ENCODE measurements around the gene FOXN3. TPM values are rescaled to one million over a fixed set of nuclear protein-coding genes. Genes with fewer than 3 reads are reported as not detected.

The FOXN3 gene
- total and polyA plus RNA-seq, 10 donors = 9.2 to 121 (median 98.3) TPM

DNA sequence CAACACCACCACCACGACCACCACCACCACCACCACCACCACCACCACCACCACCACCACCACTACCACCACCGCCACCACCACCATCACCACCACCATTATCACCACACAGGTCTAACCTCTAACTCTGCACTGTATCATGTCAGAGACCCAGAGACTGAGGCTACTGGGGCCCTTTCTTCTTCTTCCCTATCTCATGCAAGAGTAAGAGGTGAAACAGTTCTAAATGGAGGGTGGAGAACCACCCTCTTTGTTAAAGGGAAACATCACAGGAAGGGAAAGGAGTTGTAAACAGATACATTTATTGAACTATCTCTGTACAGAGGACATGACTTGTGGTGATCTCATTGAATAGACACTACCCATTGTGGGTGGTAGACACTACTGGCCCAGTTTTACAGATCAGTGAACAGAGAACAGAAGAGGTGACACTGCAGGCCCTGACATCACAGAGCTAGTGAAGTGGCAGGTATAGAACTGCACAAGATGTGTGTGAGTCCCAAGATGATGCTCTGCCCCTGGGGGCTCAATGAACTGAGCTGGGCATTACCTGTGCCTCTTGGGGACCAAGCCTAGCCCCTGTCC is 91.6 kb downstream of the FOXN3 start:
- H3K9me3 ChIP-seq = no peaks in the 10 kb centered on the region
- H3K4me1 ChIP-seq = peaks cover 0 to 31% (median 4%) of the 10 kb centered on the region in 6 donors
- no peak for DNase-seq
- 71 to 92% (median 89%) methylated on average over 1 to 2 of the region's 2 CpGs; no CpG with 5 or more reads in 1 of the 5 donors for WGBS, 5 donors
- H3K36me3 ChIP-seq = peaks cover 0 to 15% (median 0%) of the 10 kb centered on the region in 6 donors
- intact Hi-C loops (cut with DNase I; ENCODE audit: low total_unique reads) = no loop called here
- H3K4me3 ChIP-seq = no peak overlapping the region
- TF ChIP-seq POLR2AphosphoS5 (IDR thresholded peaks at IDR 0.05) (no peak), POLR2A (IDR thresholded peaks at IDR 0.05) (no peak)
- TF ChIP-seq, protein P1, sequence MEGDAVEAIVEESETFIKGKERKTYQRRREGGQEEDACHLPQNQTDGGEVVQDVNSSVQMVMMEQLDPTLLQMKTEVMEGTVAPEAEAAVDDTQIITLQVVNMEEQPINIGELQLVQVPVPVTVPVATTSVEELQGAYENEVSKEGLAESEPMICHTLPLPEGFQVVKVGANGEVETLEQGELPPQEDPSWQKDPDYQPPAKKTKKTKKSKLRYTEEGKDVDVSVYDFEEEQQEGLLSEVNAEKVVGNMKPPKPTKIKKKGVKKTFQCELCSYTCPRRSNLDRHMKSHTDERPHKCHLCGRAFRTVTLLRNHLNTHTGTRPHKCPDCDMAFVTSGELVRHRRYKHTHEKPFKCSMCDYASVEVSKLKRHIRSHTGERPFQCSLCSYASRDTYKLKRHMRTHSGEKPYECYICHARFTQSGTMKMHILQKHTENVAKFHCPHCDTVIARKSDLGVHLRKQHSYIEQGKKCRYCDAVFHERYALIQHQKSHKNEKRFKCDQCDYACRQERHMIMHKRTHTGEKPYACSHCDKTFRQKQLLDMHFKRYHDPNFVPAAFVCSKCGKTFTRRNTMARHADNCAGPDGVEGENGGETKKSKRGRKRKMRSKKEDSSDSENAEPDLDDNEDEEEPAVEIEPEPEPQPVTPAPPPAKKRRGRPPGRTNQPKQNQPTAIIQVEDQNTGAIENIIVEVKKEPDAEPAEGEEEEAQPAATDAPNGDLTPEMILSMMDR (IDR thresholded peaks at IDR 0.05 in 8 of 11, conservative IDR thresholded peaks at IDR 0.05 in 3 of 11) = no peak
- H3K27ac ChIP-seq = no peak overlapping the region
- H3K27me3 ChIP-seq (replicated peaks in 1 of 7) = no peaks in the 10 kb centered on the region

DNA sequence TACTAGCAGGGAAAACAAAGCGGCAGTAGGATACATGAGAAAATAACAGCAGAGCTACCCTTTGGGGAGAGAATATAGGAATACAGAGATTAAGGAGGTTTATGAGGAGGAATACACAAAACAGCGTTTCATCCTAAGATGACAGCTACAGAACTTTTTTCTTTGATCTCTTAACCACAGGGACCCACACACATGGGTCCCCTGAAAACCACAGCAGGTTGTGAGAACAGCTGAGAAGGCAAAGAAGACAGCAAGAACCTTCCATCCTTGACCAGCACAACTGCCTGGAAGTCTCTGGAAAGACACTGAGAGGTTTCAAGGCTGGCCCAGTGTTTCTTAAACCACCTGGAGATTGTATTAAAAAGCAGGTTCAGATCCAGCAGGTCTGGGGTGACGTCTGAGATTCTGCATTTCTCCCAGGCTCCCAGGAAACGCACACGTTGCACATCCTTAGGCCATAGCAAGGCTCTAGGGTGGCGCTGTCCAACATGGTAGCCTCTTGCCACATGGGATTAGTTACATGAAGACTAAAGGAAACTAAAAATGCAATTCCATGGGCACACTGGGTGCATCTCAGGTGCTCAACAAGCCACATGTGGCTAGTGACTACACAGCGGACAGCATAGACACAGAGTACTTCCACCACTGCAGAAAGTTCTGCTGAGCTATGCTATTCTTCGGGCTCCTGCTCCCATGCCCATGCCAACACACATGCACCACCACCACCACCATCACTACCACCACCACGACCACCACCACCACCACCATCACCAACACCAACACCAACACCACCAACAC is 92.3 kb downstream of the FOXN3 start:
- DNase-seq = no peak
- H3K9me3 ChIP-seq = peaks cover 0 to 3% (median 0%) of the 10 kb centered on the region in 8 donors
- no peak overlapping the region for H3K27ac ChIP-seq
- 83 to 87% (median 85%) methylated on average over 8 to 9 of the region's 9 CpGs for WGBS, 5 donors
- TF ChIP-seq POLR2A (IDR thresholded peaks at IDR 0.05) (no peak), POLR2AphosphoS5 (IDR thresholded peaks at IDR 0.05) (no peak)
- TF ChIP-seq, protein P1 (IDR thresholded peaks at IDR 0.05 in 8 of 11, conservative IDR thresholded peaks at IDR 0.05 in 3 of 11) = no peak
- intact Hi-C loops (cut with DNase I; ENCODE audit: low total_unique reads) = no loop called here
- no peak overlapping the region for H3K4me3 ChIP-seq
- H3K36me3 ChIP-seq = peaks cover 0 to 11% (median 0%) of the 10 kb centered on the region in 6 donors
- H3K4me1 ChIP-seq = peaks cover 0 to 24% (median 4%) of the 10 kb centered on the region in 6 donors
- H3K27me3 ChIP-seq (replicated peaks in 1 of 7) = no peaks in the 10 kb centered on the region

DNA sequence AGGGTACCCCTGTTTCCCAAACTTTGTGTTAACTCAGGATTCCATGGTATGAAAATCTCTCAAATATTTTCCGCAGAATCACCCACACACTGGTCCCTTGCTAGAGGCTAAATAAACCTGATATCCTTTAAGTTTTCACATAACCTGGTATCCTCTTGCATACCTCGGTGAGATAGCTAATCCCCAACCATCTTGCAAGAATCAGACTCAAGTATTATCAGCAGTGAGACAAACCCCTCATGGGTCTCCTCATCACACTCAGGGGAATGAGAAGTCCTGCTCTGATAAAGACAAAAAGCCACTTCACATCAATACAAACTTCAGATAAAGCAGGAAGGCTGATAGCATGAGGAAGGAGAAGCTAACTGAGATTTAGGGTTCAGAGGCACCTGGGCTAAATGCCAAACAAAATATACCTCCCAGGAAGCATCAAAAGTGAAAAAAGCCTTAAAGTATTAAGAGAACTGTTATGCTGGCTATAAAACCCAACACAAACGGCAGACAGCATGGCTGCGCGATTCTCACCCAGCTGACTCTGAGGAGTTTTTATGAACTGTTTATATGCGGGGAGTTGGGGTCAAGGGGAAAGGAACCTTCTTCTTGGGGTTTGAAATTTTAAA is 96.5 kb downstream of the FOXN3 start:
- H3K27ac ChIP-seq = no peak overlapping the region
- peaks cover 0 to 14% (median 0%) of the 10 kb centered on the region in 6 donors for H3K36me3 ChIP-seq
- no peaks in the 10 kb centered on the region for H3K27me3 ChIP-seq (replicated peaks in 1 of 7)
- H3K9me3 ChIP-seq = peaks cover 0 to 12% (median 0%) of the 10 kb centered on the region in 8 donors
- intact Hi-C loops (cut with DNase I; ENCODE audit: low total_unique reads) = no loop called here
- 79 to 92% (median 85%) methylated on average over 6 of the region's 6 CpGs for WGBS, 5 donors
- TF ChIP-seq POLR2AphosphoS5 (IDR thresholded peaks at IDR 0.05) (no peak), POLR2A (IDR thresholded peaks at IDR 0.05) (no peak)
- TF ChIP-seq, protein P1 (IDR thresholded peaks at IDR 0.05 in 8 of 11, conservative IDR thresholded peaks at IDR 0.05 in 3 of 11) = no peak
- DNase-seq = no peak
- peaks cover 0 to 38% (median 4%) of the 10 kb centered on the region in 6 donors for H3K4me1 ChIP-seq
- H3K4me3 ChIP-seq = no peak overlapping the region
